HG03575 (cell line): Measurements from ENCODE around the gene PLEKHG3.

Experiments used
- ATAC-seq: cut with Tn5 transposase; IDR thresholded peaks from one replicate; pipeline ENCODE4 v1.9.1; 2021; ENCODE audit not compliant: unreplicated experiment, insufficient number of reproducible peaks, low FRiP score; ENCODE audit errors: extremely low read depth

Gene PLEKHG3

GRCh38 chr14:64736271-64737169, 32.3 kb downstream of the PLEKHG3 start:
- ATAC-seq = no peak

DNA sequence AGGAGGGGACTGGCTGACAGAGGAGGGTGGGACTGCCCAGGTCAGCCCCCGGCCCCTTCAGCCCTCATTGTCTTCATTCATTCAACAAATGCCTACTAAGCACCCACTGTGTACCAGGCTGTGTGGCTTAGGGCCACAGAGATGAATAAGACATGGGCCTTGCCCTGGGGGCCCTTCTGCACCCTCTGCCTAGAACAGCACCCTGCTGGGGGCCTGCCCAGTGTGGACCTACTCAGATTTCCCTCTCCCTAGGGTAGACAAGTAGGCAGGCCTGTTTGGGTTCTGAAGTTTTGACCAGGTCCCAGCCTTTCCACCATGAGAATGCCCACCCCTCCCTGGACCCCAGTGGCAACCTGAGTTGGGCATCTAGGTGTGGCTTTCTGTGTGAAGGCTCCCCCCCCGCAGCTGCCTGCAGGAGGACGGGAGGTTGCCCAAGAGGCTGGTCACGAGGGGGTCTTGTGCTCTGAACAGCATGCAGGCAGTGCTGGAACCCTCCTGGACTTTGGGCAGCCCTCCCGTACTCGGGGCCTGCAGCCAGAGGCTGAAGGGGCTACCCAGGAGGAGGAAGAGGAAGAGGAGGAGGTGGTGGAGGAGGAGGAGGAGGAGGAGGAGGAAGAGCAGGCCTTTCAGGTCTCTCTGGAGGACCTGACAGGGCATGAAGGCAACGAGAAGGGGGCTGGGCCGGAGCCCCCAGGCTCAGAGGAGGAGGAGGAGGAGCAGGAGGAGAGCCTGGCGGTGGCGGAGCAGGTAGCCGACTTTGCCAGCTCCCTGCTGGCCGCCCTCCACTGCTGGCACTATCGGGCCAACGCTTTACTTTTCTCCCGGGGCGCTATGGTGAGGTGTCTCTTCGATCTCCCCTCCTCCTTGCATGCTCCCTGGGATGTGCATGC, 33.4 kb downstream of the PLEKHG3 start:
- ATAC-seq = no peak

GRCh38 chr14:64738281-64738804, 34.1 kb downstream of the PLEKHG3 start:
- no peak for ATAC-seq

DNA sequence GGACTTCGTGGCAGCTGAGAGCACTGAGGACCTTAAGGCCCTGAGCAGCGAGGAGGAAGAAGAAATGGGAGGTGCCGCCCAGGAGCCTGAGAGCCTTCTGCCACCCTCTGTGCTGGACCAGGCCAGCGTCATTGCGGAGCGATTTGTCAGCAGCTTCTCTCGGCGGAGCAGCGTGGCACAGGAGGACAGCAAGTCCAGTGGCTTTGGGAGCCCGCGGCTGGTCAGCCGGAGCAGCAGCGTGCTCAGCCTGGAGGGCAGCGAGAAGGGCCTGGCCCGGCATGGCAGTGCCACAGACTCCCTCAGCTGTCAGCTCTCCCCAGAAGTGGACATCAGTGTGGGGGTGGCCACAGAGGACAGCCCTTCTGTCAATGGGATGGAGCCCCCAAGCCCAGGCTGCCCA, 37.0 kb downstream of the PLEKHG3 start:
- ATAC-seq = no peak

GRCh38 chr14:64741961-64742360, 37.7 kb downstream of the PLEKHG3 start:
- no peak for ATAC-seq

DNA sequence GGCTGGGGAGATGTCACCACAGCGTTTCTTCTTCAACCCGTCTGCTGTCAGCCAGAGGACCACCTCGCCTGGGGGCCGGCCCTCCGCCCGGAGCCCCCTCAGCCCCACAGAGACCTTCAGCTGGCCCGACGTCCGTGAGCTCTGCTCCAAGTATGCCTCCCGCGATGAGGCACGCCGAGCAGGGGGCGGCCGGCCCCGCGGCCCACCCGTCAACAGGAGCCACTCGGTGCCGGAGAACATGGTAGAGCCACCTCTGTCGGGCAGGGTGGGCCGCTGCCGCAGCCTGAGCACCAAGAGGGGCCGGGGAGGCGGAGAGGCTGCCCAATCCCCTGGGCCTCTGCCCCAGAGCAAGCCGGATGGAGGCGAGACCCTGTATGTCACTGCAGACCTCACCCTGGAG, 38.8 kb downstream of the PLEKHG3 start:
- ATAC-seq = no peak

- no peak for ATAC-seq
Measured at GRCh38 chr14:64745511-64746091, 41.4 kb downstream of the PLEKHG3 start.

DNA sequence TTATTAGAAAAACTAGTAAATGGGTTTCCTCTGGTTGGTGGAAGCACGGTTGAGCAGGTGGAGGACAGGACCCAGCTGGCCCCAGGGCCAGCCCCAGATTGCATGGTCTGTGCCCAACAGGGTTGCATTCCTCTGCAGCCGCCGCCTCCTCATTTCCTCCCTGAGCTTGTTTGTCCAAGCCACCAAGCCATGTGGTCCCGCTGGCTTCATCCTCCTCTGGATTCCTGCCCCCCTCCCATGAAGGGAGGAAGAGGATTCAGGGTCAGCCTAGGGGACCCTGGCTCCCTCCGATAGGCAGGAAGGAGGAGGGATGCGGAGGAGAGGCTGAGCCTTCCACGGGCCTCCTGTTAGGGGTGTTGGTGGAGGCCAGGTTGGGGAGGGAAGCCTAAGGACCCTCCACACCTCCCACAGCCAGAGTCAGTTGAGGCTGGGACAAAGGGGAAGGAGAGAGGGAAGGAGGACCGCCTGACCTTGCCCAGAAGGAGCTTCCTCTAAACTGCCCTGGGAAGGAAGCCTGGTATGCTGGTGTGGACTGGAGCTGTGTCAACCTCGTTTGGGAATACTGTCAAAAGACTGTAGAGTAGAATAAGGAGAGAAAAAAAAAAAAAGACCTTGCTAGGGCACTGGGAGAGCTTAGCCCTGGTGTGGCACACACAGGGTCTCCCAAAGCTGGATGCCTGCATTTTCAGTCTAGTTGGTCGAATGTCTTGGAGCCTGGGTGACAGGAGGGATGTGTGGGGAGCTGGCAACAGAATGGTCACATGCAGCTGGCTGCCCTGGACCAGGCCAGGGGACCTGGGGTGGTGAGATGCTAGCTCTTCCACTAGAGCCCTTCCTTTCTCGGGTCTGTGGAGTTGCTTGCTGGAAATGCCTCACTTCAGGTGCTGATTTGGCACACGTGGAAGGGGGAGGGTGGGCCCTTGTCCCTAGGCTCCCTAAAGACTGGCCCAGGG, 42.4 kb downstream of the PLEKHG3 start:
- ATAC-seq = no peak

- no peak for ATAC-seq
Measured at GRCh38 chr14:64747327-64747726, 43.1 kb downstream of the PLEKHG3 start.

DNA sequence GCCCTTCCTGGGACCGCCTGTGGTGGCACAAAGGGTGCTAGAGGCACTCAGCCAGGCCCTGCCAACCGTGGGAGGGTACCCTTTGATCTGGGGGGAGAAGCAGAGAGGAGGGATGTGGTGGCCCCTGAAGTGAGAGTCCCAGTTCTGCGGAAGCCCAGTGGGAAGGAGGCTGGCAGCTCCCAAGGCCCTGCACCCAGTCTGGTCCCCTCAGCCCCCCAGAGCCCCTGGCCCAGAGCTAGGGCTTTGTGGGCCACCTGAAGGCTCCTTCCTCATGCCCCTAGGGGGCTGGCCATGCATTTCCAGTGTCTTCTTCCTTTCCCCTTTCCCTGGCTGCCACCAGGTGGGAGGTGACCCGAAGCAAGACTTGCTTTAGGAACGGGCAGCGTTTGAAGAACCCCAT, 44.3 kb downstream of the PLEKHG3 start:
- ATAC-seq = no peak

DNA sequence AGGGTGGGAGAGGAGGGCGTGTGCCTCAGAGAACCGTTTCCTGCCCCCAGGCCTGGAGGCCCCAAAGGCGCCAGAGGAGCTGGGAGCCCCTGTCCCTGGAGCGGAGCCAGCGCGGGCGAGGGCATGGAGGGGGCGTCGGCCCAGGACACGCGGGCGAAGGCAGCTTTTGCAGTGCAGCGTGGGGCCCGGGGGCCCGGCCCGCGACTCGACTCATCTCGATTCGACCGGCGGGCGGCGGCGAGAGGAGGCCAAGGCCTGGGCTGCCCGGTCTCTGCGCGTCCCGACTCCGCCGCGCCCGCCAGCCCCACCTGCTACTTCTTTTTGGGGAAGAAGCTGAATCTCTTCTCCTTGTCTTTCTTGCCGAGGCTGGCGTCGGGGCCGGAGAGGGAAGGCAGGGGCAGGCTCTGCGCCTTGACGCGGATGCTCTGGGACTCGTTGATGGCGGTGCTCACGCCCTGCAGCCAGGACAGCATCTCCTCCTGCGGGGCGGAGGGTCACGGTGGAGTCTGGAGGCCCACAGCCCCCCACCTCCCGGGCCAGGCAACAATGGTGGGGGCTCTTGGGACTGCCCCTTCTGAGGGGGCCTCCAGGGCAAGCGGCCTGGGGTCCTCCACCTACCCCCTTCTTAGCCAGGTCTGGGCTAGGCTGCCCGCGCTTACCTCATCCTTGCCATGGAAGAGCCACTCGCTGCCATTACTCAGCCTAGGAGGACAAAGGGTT, 44.9 kb downstream of the PLEKHG3 start:
- ATAC-seq = no peak

DNA sequence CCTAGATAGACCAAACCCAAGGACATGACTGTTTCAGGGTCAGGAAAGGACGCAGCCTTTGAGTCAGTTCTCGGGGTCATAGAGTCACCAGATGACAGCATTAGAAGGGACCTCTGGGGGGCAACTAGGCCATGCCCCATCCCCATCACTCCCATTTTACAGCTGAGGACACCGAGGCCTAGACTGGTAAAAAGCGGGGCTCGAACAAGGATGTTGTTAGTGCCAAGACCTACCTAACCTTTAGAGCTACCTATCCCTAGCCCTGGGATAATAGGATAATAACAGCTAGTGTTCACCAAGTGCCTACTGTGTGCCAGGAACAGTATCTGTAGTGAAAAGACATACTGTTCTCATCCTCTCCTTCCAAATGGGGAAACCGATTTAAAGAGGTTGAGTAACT, 48.7 kb downstream of the PLEKHG3 start:
- no peak for ATAC-seq

DNA sequence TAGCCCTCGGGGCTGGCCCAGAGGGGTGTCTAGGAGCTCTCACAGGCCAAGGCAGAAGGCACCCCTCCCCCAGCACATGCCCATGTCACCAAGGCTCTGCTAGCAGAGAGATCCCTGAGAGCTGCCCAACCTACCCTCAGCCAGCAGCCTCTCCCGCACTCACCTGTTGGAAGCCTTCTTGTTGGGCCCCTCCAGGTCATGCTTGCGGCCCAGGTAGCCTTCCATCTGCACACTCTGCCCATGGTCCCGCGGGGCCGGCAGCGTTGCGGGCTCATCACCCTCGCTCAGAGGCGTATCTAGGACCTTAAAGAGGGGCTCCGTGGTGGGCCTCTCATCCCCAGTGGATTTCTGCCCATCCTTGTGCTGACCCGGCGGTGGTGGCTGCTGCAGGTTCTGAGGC, 49.1 kb downstream of the PLEKHG3 start:
- ATAC-seq = no peak

GRCh38 chr14:64753999-64754398, 49.8 kb downstream of the PLEKHG3 start:
- no peak for ATAC-seq

GRCh38 chr14:64754685-64755084, 50.5 kb downstream of the PLEKHG3 start:
- ATAC-seq = no peak

DNA sequence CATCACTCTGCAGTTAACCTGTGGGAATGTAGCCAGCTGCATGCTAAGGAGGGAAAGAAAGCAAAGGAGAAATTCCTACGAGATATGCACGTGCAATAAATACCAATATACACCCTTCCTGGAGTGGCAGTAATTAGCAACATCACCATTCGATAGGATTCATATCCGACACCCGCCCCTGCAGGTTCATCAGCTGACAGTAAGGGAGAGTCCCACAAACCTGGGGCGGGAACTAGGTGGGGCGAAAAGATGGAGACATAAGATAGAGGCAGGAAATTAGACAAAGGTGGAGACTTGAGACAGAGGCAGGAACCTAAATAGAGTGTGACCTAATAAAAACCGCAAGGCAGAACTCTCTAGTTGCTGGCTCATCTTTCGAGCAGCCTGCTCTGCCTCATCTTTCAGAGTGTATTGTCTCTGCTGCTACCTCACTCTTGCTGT, 51.6 kb downstream of the PLEKHG3 start:
- ATAC-seq = no peak

DNA sequence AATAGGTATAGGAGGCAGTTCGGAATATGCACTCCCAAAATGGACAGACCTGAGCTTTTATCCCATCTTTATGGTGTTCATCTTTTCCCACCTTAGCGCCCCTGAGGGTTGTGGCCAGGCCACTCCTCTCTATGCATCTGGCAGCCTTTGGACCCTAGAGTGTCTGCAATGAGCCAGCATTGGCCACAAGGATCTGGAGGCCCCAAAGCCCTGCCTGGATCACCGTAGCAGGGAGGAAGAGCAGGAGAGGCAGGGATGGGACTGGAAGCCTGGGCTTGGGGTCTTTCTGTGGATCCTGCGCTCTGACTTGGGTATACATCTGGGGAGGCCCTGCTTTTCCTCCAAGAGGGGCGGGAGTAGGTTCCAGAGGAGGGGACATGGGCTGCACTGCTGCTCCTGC, 52.5 kb downstream of the PLEKHG3 start:
- no peak for ATAC-seq

DNA sequence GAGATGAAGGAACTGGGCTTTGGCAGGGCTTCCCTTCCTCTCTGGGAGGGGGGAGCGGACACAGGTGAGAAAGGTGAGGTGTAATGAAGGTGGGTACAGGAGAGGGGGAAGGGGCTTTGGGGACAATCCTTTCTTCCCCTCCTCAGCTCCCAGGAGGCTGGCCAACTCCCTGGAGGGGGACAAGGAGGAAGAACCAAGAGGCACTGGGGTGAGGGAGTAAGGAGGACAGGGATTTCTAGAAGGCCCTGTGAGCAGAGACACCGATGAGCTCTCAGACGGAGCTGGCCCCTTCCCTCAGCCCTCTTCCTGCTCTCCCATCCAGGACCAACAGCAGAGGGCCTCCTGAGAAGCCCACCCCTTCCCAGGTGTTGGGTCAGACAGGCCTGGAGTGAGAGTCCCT, 53.4 kb downstream of the PLEKHG3 start:
- no peak for ATAC-seq
